Transverse colon (tissue), 4 donors: ENCODE measurements around the gene SLC6A16. TPM values are rescaled to one million over a fixed set of nuclear protein-coding genes. Genes with fewer than 3 reads are reported as not detected.

Experiments
- DNase-seq: peaks from one replicate; pipeline ENCODE4 v3.0.0-alpha.2; 2019
- H3K27ac ChIP-seq, 4 donors: fragments of 200-600 bp; sonication (generic); 2 replicates each; pipeline ENCODE4 v1.5.1; 2016 to 2018; ENCODE audit warnings: inconsistent platforms in 4 of 4
- H3K27me3 ChIP-seq: fragments of 200-600 bp; sonication (generic); 2 replicates; pipeline ENCODE4 v1.5.1; 2017; ENCODE audit warnings: inconsistent platforms
- H3K36me3 ChIP-seq, 4 donors: fragments of 200-600 bp; sonication (generic); 2 replicates each; pipeline ENCODE4 v1.5.1; 2017 to 2019; ENCODE audit warnings: inconsistent platforms in 4 of 4
- H3K4me1 ChIP-seq, 4 donors: fragments of 200-600 bp; sonication (generic); 2 replicates each; pipeline ENCODE4 v1.5.1; 2017 to 2020; ENCODE audit warnings: inconsistent platforms in 4 of 4
- H3K4me3 ChIP-seq, 4 donors: fragments of 200-600 bp; sonication (generic); 1 replicate in 1 of 4; 2 replicates in 3 of 4; pipeline versions ENCODE4 v1.5.1 to v1.6.1; 2017 to 2019; ENCODE audit warnings: inconsistent platforms in 4 of 4
- H3K9me3 ChIP-seq, 2 donors: fragments of 200-600 bp; sonication (generic); 2 replicates each; pipeline ENCODE4 v1.5.1; 2017 to 2019; ENCODE audit warnings: inconsistent platforms in 2 of 2
- CTCF ChIP-seq, 5 experiments: fragments of 200-600 bp in 3 of 5; fragments of 450-650 bp in 2 of 5; sonication (generic) in 3 of 5; IDR thresholded peaks; 1 replicate in 2 of 5; 2 replicates in 3 of 5; pipeline ENCODE4 v1.5.1; 2016 to 2017; ENCODE audit warnings: antibody characterized with exemption in 5 of 5, inconsistent platforms in 3 of 5, mild to moderate bottlenecking in 2 of 5, moderate library complexity in 1 of 5
- EP300 ChIP-seq: sonication (generic); formaldehyde crosslinking; IDR thresholded peaks from one replicate; pipeline ENCODE4 v1.6.1; 2017; ENCODE audit warnings: antibody characterized with exemption, low read depth
- POLR2A ChIP-seq: fragments of 450-650 bp; IDR thresholded peaks from one replicate; pipeline ENCODE4 v1.6.1; 2016; ENCODE audit warnings: antibody characterized with exemption, mild to moderate bottlenecking, moderate library complexity
- POLR2AphosphoS5 ChIP-seq, 3 donors: sonication (generic); formaldehyde crosslinking; IDR thresholded peaks; one replicate each; pipeline ENCODE4 v1.6.1; 2016; ENCODE audit warnings: antibody characterized with exemption in 3 of 3
- WGBS, 2 donors: methylation state at CpG; one replicate each; pipeline ENCODE4 v1.1.5; 2018; ENCODE audit warnings: low coverage in 1 of 2; 5-methylcytosine and 5-hydroxymethylcytosine counted together
- in situ Hi-C, 4 donors: fragments of 200-750 bp; cut with MboI; loops; one replicate each; pipeline versions ENCODE4 v1.15.0 to v1.15.1; 2017; ENCODE audit warnings: low sequenced_read_pairs in 3 of 4, low pct_ligation_motif_present in 1 of 4, low pct_unique_long_range_greater_than_20kb in 1 of 4
- intact Hi-C: fragments of 100-400 bp; cut with DNase I; formaldehyde crosslinking; loops from one replicate; pipeline ENCODE4 v1.15.1; 2023; ENCODE audit warnings: low total_unique reads
- total RNA-seq, 4 donors: library from RNA; depleted of rRNA; stranded (reverse); fragments of >200 nt; gene quantifications; one replicate each; pipeline ENCODE4 v1.1.0, GENCODE V29; 2016

SLC6A16 gene
- total RNA-seq, 4 donors from 2014 or later = 0.40 to 0.75 (median 0.48) TPM; not detected in 1

GRCh38 chr19:49357186-49357585 is 32.2 kb upstream of the SLC6A16 start:
- in situ Hi-C loops = no loop called here
- H3K27ac ChIP-seq = peak overlapping the region in 2 of 4 donors; percentile 34 to 46

GRCh38 chr19:49356382-49356781 is 31.4 kb upstream of the SLC6A16 start:
- peak overlapping the region in 3 of 4 donors; percentile 25 to 46 (median 34) for H3K27ac ChIP-seq
- H3K4me1 ChIP-seq = peaks cover 0 to 19% (median 5%) of the 10 kb centered on the region in 4 donors
- in situ Hi-C loops (no loop called here), intact Hi-C loops (no loop called here)
- TF ChIP-seq POLR2AphosphoS5 (IDR thresholded peaks at IDR 0.05) (no peak), POLR2A (no peak), EP300 (no peak), CTCF (IDR thresholded peaks at IDR 0.05) (no peak)
- whole genome bisulfite sequencing, 2 donors = 49 to 62% methylated on average over 3 to 7 of the region's 7 CpGs
- DNase-seq = no peak
- no peaks in the 10 kb centered on the region for H3K9me3 ChIP-seq
- H3K27me3 ChIP-seq = no peaks in the 10 kb centered on the region
- H3K4me3 ChIP-seq = no peak overlapping the region
- peaks cover 0 to 4% (median 0%) of the 10 kb centered on the region in 4 donors for H3K36me3 ChIP-seq

More at GRCh38 chr19:49357186-49357585, 32.2 kb upstream of the SLC6A16 start:
- H3K4me3 ChIP-seq = no peak overlapping the region
- TF ChIP-seq EP300 (no peak), CTCF (IDR thresholded peaks at IDR 0.05) (no peak), POLR2A (no peak), POLR2AphosphoS5 (IDR thresholded peaks at IDR 0.05) (no peak)
- H3K9me3 ChIP-seq = no peaks in the 10 kb centered on the region
- intact Hi-C loops = no loop called here
- WGBS, 2 donors = 63 to 100% methylated on average over 1 to 8 of the region's 9 CpGs
- H3K27me3 ChIP-seq = no peaks in the 10 kb centered on the region
- DNase-seq = no peak
- H3K4me1 ChIP-seq = peaks cover 0 to 27% (median 7%) of the 10 kb centered on the region in 4 donors
- peaks cover 0 to 4% (median 0%) of the 10 kb centered on the region in 4 donors for H3K36me3 ChIP-seq

GRCh38 chr19:49355909-49356353 is 30.9 kb upstream of the SLC6A16 start:
- peak overlapping the region in 2 of 4 donors; percentile 32 to 46 for H3K27ac ChIP-seq
- H3K4me1 ChIP-seq = peaks cover 0 to 16% (median 3%) of the 10 kb centered on the region in 4 donors
- DNase-seq = no peak
- in situ Hi-C loops (no loop called here), intact Hi-C loops (no loop called here)
- no peaks in the 10 kb centered on the region for H3K9me3 ChIP-seq
- peaks cover 0 to 4% (median 0%) of the 10 kb centered on the region in 4 donors for H3K36me3 ChIP-seq
- 63% methylated on average over 1 to 12 of the region's 12 CpGs for WGBS, 2 donors
- TF ChIP-seq POLR2AphosphoS5 (IDR thresholded peaks at IDR 0.05) (no peak), EP300 (no peak), POLR2A (no peak), CTCF (IDR thresholded peaks at IDR 0.05) (no peak)
- H3K4me3 ChIP-seq = no peak overlapping the region
- H3K27me3 ChIP-seq = no peaks in the 10 kb centered on the region

- H3K36me3 ChIP-seq = peaks cover 0 to 6% (median 0%) of the 10 kb centered on the region in 4 donors
- in situ Hi-C loops = no loop called here
These were observed 24.6 kb upstream of the SLC6A16 start for GRCh38 chr19:49349567-49349966.

More at GRCh38 chr19:49349567-49349966, 24.6 kb upstream of the SLC6A16 start:
- Histone ChIP-seq H3K27ac (no peak overlapping the region), H3K27me3 (no peaks in the 10 kb centered on the region), H3K4me1 (no peaks in the 10 kb centered on the region), H3K9me3 (no peaks in the 10 kb centered on the region), H3K4me3 (no peak overlapping the region)
- no peak for DNase-seq
- TF ChIP-seq POLR2A = no peak
- TF ChIP-seq CTCF (IDR thresholded peaks at IDR 0.05) = no peak
- no peak for TF ChIP-seq POLR2AphosphoS5 (IDR thresholded peaks at IDR 0.05)
- TF ChIP-seq EP300 = no peak
- intact Hi-C loops = no loop called here
- 85% methylated on average over 2 of the region's 2 CpGs; no CpG with 5 or more reads in 1 of the 2 donors for WGBS, 2 donors
